ENCODE data around the gene MAGEB17.
"Not testable (repeated sequence)": the region's sequence is repeated elsewhere in the genome, so short reads cannot be mapped to it uniquely, and the experiment has no call there.

MAGEB17 gene, protein sequence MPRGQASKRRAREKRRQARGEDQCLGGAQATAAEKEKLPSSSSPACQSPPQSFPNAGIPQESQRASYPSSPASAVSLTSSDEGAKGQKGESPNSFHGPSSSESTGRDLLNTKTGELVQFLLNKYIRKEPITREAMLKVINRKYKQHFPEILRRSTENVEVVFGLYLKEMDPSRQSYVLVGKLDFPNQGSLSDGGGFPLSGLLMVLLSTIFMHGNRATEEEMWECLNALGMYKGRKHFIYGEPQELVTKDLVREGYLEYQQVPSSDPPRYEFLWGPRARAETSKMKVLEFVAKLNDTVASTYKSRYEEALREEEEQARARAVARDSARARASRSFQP

DNA sequence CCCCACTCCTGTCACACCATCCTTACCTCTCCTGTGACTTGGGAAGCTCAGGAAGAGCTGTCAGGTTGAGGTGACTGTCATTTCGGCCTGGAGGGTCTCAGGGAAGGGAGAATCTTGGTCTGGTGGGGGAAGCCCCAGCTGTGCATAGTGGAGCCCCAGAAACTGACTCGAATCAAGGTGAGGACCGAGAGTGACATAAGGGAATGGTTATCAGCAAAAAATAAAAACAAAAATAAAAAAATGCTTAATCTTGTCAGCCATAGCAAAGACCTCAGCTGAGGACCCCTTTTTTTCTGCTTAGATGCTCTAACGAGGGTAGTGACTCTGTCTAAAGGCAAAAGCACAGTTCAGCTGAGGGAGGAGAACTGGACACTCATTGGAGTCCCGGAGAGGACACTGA is at the start of gene MAGEB17:
Gene MAGEB17 (plus strand): TSS at position 301 of the 400 bp plus-strand sequence. CDS start 2,902 bp downstream, outside the sequence.
- no peak for DNase-seq (ENCODE audit: low read depth)

DNA sequence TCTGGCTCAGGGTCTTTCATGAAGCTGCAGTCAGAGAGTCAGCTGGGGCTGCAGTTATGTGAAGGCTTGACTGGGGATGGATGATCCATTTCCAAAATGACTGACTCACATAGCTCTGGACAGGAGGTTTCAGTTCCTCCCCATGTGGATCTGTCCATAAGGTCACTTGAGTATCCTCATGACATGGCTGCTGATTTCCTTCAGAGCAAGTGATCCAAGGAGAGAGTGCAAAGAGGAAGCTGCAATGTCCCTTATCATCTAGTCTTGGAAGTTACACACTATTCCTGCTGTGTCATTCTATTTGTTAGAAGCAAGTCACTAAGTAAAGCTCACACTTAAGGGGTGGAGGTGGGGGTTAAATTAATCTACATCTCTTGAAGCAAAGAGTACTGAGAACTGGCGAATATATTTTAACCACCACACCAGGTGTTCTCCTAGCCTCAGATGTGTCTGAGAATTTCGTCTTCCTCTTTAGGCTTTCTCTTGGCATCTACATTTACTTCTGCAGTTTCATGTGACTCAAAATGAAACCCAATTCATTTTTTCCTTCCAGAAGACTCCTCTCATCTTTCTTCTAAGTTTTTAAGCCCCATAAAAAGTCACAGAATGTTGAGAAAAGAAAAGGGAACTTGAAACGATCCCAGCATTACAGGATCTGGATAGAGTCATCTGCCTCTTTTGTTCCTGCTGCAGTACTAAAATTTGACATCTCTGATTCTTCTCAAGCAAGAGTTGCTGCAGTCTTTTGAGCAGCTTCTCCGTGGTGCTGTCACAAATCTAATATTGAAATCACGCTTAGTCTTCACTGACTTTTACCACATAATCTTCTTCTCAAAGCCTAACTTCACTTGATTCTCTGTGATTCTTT is 47.7 kb upstream of the MAGEB17 start:
- DNase-seq (ENCODE audit: low read depth): no peak

DNA sequence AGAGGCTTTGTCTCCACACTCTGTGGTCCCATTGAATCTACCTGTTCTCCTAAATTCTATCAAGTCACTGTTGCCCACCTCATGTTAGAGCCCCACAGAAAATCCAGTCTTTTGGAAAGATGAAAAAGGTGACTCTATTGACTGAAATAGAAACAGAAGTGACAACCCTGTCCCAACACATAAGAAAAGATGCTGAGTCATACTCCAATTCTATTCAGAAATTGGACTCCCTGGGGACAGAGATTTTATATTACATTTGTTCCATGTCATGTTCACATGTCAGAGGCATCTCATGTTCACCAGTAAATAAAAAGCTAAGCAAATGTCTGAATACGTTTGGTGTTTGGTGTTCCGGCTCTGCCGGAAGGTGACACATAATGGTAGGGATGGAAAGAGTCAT is 46.9 kb upstream of the MAGEB17 start:
- no peak for DNase-seq (ENCODE audit: low read depth)

DNA sequence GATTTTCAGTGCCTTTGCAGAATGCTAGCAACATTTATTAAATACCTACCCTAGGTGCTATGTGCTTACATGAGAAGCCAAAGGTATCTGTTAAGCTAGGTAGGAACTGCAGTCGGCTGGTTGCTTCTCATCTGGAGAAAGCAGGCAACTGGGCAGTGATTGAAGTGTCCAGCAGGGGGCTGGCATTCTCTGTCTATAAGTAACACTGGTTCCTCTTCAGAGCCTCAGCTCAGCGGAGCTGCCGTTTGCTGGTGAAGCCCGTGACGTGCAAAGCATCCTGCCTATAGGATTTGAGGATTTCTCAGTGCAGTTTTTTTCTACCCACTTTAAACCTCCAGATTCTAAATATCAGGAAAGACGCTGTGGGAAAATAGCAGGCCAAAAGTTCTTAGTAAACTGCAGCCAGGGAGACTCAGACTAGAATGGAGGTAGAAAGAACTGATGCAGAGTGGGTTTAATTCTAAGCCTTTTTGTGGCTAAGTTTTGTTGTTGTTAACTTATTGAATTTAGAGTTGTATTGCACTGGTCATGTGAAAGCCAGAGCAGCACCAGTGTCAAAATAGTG is 44.0 kb upstream of the MAGEB17 start, which contains the start of gene GRPR:
Gene GRPR (plus strand): TSS at position 344 of the 565 bp plus-strand sequence. CDS start 389 bp downstream, outside the sequence.
- DNase-seq (ENCODE audit: low read depth): peak; percentile 78

DNA sequence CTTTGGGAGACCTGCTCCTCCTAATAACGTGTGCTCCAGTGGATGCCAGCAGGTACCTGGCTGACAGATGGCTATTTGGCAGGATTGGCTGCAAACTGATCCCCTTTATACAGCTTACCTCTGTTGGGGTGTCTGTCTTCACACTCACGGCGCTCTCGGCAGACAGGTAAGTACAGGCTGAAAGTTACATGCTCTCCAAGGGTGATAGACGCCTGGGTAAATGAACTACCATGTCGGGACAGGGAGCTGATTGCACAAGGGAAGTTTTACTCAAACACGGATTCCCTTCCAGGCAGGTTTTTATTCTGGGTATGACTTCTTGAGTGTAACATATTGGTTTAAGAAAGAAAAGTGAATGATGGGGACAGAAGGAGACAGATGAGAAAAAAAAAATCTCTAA is 43.1 kb upstream of the MAGEB17 start:
- DNase-seq (ENCODE audit: low read depth): no peak

DNA sequence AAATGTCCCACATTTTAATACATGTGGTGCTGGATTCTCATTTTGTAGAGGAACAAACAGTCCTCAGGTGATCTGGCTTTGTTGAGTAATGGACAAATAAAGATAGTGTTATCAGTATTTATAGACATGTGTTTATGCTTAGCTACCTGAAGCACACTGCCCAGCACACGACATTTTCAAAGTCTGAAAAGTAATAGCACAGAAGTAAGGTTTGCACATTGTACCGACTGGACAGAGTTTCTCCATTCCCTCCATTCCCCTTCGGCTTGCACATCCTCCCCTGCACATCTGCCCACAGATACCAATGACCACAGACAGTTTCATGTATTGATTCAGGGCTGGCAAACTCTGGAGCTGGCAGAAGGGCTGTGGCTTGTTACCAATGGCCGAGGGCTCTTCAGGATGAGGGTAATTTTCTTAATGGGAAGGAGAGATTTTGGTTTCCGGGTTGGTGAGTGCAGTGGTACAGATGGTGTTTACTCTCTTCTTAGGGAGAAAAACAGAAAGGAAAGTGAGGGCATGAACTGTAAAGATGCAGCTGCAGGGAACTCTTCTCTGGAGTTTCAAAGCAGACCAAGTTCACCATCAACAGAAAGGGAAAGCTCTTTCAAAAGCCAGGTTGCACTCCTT is 41.6 kb upstream of the MAGEB17 start:
- no peak for DNase-seq (ENCODE audit: low read depth)

DNA sequence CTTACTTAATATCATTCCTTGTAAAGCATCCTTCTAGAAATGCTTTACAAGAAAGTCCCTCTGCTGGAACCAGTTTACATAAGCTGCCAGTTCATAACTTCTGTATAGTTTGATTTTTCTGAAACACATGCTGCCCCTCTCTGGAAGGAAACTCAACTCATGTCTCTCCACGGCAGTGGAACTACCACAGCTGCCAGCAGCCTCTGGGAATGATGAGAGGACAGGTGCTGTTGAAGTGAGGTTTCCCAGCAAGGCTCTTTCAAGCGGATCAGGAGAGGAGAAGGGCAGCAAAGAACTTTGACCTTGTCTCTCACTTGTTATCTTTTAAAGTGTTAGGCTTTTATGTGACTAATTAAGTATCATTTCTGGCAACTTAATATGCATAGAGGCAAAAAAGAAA is 36.6 kb upstream of the MAGEB17 start:
- no peak for DNase-seq (ENCODE audit: low read depth)

DNA sequence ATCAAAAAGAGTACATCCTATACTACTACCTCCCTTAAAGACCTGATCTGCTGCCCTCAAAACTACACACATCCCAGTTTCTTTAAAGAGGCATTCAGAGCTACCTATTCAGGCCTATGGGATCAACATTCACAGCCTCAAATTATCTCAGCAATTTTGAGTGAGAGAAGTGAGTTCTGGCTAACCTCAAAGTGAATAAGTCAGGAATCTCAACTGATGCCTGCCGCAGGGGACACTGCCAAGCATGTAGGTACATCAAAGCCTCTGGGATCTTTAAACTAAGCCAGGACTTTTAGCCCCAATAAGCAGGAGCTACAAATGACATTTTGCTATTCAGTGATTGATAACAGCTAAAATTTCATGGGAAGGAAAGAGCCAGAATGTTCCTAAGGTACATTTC is 32.3 kb upstream of the MAGEB17 start:
- no peak for DNase-seq (ENCODE audit: low read depth)

DNA sequence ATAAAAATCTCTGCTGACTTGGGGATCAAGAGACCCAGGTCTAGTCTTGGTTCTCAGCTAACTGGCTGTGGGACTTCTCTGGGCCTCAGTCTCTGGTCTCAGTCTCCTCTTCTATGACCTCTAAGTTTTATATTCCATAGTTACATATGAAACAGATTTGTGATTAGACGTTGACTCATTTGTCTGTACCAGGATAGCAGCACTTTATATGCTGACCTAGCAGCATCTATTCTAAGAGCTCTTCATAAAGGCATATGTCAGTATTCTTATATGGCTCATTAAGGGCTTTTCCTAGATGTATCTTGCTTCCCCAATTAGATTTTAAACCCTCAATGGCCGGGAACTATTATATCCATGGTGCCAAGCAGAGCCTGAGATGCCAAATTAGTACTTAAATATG is 31.2 kb upstream of the MAGEB17 start:
- DNase-seq (ENCODE audit: low read depth): no peak

DNA sequence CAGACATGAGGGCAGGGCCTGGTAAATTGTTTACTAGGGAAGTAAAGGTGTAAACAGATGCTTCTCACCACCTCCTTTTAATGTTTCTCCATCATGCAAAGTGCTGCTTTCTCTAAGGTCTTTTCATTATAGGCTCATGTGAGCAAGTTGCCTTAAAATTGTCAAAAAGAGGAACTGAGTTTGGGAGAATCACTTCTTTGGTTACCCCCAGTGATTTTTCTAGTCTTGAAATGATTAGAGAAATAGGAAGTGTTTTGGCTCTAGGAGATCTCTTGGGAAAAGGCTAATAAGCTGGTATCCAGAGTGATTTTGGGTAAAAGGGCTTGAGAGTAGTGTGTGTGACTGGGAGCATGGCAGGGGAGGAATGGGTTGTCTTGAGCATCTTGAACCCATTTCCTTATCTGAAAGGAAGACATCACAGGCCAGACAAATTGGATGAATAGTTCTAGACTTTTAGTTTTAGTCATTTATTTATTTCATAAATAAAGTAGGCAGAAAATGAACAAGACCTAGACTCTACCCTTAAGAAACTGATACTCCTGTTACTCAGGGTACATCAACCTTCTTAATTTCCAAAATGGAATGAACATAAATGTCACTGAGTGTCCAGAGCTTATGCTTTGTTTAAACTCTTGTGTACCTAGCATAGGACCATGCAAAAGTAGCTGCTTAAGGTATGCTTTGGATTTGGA is 29.7 kb upstream of the MAGEB17 start:
- no peak for DNase-seq (ENCODE audit: low read depth)

DNA sequence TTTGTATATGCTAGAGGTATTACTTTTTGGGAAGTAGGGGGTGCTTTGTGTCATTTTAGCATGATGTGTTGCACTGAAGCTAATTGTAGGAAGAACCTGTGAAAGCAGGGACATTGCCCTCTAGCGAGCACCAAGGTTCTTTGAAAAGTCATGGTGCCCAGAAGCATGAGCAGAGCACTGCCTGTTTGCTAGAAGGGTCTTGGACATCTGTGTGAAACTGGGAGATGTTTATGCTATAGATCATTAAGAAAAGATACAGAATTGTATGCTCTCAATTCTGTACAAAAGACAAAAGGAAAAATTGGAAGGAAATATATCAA is 29.2 kb upstream of the MAGEB17 start:
- DNase-seq (ENCODE audit: low read depth): no peak

DNA sequence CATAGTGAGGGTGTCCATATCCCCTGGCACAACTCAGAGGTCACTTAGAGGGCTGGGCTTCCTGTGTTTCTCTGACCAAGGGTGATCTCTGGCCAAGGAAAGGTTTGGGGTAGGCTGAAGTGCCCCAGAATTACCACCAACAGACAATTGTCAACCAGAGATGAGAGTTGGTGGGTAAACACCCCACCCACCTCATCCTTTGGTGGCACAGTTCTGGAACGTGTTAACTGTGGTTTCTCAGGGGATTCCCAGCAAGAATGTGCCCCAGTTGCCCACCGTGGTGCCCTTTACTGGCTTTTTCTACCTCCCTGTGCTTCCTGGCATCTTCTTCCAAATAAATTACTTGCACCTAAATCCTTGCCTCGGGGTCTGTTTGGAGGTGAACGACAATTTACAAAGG is 26.8 kb upstream of the MAGEB17 start:
- no peak for DNase-seq (ENCODE audit: low read depth)

DNA sequence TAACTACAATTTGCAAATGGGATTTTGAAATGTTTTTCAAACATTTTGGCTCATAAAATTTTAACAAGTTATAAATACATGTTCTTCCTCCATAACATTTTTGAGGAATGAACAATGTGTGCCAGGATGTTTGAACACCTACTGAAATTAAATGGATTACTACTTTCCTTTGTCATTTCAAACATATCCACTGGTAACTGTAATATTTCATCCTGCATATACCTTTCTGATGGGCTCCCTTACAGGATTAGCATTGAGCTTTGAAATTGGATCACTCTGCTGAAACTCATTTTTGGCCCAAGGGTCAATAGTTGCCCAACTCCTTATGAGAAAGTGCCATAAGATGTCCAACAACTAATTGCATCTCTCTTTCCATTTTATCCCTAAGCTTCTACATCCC is 26.3 kb upstream of the MAGEB17 start:
- DNase-seq (ENCODE audit: low read depth): no peak

DNA sequence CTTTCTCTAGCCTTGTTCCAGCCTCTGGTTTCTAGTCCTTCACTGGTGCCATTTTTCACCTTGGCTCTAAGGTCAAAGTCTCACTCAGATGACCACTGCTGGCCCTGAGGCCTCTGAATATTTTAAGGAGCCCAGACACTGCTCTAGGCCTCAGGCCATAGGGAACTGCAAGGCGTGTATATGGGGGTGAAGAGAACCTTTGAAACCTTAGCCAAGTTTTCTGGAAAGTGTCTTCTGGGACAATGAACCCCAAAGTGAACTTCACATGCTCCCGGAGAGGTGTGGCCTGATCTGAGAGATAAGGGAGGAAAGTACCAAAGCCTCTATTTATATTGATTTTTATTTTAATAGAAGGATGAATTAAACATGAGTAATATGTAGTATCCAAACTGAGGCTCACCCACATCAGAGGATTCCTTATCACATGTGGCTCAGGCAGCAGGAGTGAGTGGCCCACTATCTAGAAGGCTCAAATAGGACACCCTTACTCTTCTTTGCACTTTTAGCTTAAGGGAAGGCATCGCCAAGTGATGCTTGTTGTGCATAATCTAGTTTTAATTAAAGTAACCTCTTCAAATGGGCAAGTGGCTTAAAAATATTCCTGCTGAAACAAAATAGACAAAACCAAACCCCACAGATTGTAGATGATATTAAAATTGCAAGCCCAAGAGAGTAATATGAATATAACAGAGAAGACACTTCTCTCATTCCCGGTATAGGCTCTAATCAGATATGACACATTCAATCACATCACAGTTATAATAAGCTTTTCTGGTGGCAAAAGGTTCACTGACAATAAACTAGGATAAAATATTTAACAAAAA is 25.6 kb upstream of the MAGEB17 start:
- no peak for DNase-seq (ENCODE audit: low read depth)

DNA sequence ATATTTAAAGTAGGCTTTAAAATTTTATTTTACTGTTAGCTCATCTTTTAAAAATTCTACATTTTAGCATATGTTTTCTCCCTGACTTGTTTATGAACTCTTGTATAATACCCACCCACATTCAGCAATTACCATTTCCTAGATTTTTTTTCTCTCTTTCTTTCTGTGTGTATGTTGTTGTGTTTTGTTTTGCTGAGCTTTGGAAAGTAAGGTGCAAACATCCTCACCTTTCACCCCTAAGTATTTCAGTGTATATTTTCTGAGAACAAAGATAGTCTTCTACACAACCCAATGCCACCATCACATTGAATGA is 25.1 kb upstream of the MAGEB17 start:
- DNase-seq (ENCODE audit: low read depth): no peak

DNA sequence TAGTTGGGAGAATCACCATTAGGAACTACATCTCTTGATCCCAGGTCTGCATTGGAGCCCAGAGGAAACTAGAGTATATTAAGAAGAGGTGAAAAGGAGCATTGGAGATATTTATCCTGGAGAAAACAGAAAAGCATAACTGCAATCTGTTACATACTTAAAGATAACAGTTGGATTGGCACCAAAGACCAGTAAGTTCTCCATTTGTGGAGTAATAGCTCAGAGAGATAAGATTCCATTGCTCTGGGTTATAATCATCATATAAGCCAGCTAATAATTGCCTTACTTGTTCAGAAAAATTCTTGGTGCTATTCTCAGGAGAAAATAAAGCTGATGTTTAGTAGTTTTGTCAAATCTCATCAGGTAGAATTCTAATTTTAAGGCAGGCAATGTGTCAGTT is 23.3 kb upstream of the MAGEB17 start:
- DNase-seq (ENCODE audit: low read depth): no peak

DNA sequence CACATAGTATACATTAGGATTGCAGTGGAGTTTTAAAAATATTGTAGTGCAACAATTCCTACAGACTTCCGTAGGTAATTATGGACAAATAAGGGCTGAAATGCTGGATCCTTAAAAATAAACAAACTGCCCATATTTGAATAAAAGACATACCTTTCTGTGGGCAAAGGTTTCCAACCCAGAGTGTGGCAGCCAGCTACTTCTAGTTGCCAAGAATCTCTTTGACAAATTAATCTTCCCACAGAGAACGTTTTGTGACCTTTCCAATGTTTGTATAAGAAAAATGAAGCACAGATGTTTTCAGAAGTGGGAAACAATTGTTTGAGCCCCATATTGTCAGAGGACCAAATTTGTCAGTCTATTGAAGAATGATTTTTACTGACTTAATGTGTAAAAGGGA is 22.9 kb upstream of the MAGEB17 start:
- DNase-seq (ENCODE audit: low read depth): no peak

DNA sequence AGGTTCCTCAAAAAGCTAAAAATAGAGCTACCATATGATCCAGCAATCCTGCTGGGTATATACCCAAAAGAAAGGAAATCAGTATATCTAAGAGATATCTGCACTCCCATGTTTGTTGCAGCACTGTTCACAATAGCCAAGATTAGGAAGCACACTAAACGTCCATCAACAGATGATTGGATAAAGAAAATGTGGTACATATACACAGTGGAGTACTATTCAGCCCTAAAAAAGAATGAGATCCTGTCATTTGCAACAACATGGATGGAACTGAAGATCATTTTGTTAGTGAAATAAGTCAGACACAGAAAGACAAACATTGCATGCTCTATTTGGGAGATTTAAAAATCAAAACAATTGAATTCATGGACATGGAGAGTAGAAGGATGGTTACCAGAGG is 22.2 kb upstream of the MAGEB17 start:
- DNase-seq (ENCODE audit: low read depth): not testable (repeated sequence)

DNA sequence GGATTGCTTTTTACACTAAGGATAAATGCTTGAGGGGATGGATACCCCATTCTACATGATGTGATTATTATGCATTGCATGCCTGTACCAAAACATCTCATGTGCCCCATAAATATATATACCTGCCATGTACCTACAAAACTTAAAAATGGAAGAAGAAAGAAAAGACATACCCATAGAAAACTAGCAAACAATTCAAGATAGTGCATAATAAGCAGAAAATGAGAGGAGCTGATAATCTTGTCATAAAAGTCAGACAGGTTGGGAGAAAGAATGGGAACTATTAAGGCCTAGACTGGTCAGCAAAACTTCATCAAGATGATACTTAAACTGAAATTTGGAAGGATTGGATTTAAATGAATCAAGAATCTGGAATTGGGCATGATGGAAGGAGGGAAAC is 21.6 kb upstream of the MAGEB17 start:
- no peak for DNase-seq (ENCODE audit: low read depth)

DNA sequence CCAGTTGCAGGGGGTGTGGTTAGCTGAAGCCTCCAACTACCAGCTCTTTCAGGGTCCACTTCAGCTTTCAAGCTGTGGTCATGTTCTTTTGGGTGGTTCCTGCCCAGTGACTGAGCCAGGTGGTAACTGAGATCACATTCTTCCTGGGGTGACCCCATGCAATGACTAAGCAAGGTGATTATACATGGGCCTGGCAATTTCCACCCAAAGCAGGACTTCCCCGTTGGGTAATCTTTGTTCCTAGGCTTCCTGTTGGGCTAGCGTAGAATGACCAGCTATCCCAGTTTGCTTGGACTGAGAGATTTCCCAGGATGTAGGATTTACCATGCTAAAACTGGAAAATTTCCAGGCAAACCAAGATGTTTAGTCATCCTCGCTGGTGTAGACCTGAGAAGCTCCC is 18.4 kb upstream of the MAGEB17 start:
- no peak for DNase-seq (ENCODE audit: low read depth)

DNA sequence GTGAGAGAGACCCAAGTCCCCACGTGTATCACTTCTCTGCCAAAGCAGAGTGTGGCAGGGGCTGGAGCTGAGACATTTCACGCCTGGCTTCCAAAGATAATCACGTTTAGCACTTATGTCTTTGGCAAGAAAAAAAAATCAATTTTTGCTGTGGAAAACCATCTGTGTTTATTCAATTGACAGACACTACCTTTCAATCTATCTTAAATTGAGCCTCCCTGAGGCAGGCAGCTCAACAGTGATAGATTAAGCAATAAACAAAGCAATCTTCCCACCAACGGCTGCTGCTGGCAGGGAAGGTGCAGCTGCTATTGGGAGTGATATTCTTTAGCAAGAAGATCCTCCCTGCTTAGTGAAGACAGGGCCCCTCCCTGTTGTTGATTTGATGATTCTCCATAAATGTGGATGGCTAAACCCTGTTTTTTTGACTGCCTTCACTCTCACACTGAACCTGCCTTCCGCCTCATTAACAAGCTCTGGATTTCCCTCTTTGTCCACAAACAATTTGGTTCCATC is 11.6 kb upstream of the MAGEB17 start:
- no peak for DNase-seq (ENCODE audit: low read depth)
